BJ (cell line): ENCODE results near the gene GIPR. TPM values are rescaled to one million over a fixed set of nuclear protein-coding genes. Genes with fewer than 3 reads are reported as not detected.

Experiments
- CTCF ChIA-PET: fragments of 350-600 bp; formaldehyde crosslinking; extraction: SDS; loops from one replicate; lab custom pipeline; 2021; ENCODE audit warnings: antibody characterized with exemption, inconsistent platforms; lab: Yijun Ruan, JAX
- POLR2A ChIA-PET: fragments of 300-600 bp; sonication (Branson Sonifier 250); formaldehyde crosslinking; extraction: SDS; loops from one replicate; lab custom pipeline; 2021; ENCODE audit warnings: antibody characterized with exemption; lab: Charles Lee
- DNase-seq: peaks from one replicate; pipeline ENCODE4 v3.0.0-alpha.2; 2011; ENCODE audit warnings: low read depth
- H3K27me3 ChIP-seq: 2 replicates; pipeline ENCODE4 v1.6.0; 2011; ENCODE audit warnings: low read length; ENCODE audit not compliant: control insufficient read depth, insufficient read depth
- H3K36me3 ChIP-seq: 2 replicates; pipeline ENCODE4 v1.5.1; 2011; ENCODE audit warnings: low read length; ENCODE audit not compliant: control insufficient read depth, insufficient read depth
- H3K4me3 ChIP-seq: 2 replicates; pipeline ENCODE4 v1.5.1; 2011; ENCODE audit warnings: low read depth, mild to moderate bottlenecking, control low read depth, low read length
- CTCF ChIP-seq: IDR thresholded peaks from 2 replicates; pipeline ENCODE4 v1.5.1; 2011; ENCODE audit warnings: low read depth, mild to moderate bottlenecking, control low read depth, inconsistent platforms, low read length, moderate library complexity; ENCODE audit not compliant: insufficient read depth
- polyA plus RNA-seq: library from polyadenylated mRNA; depleted of rRNA; stranded (reverse); fragments of >200 nt; gene quantifications from 2 replicates; pipeline ENCODE4 v1.2.3, GENCODE V29; 2011

GIPR gene
- polyA plus RNA-seq, 1 experiment: 1.1 TPM

GRCh38 chr19:45646345-45646698 lies 21.7 kb upstream of the GIPR start:
- Histone ChIP-seq H3K27me3 (no peaks in the 10 kb centered on the region; the same call in 1 of the 2 replicates), H3K4me3 (peak overlapping the region; percentile 37), H3K36me3 (no peaks in the 10 kb centered on the region)
- no peak for DNase-seq
- POLR2A ChIA-PET: interaction anchor here (0.5 to 0.6 kb wide), 2 partner anchors 138 to 168 kb away, joined by 3 to 6 read pairs; no protein-coding TSS in a partner anchor
- no peak for TF ChIP-seq CTCF
- CTCF ChIA-PET: interaction anchor here (1.3 to 5.8 kb wide), 5 partner anchors 31 to 207 kb away, joined by 3 to 99 read pairs (median 8); partner anchors contain the start of gene GPR4

DNA sequence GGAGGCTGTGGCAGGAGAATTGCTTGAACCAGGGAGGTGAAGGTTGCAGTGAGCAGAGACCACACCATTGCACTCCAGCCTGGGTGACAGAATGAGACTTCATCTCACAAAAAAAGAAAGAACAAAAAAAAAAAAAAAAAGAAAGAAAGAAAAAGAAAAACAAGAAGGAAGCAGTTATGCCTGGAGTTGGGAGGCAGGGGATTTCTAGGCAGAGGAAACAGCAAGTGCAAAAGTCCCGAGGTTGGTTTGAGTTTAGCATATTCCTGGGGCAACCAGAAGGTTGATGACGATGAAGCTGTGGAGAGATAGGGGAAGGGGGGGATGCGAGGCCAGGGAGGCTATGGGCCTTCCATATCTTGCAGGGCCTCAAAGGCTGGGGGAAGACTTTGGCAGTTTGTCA lies 17.3 kb upstream of the GIPR start:
- Histone ChIP-seq H3K4me3 (no peak overlapping the region), H3K36me3 (no peaks in the 10 kb centered on the region), H3K27me3 (no peaks in the 10 kb centered on the region; the same call in 1 of the 2 replicates)
- ChIA-PET POLR2A (no interaction called here), CTCF (interaction anchor here (0.6 to 1.2 kb wide), 3 partner anchors 9 to 56 kb away, joined by 3 to 4 read pairs (median 3); no protein-coding TSS in a partner anchor)
- DNase-seq: no peak
- TF ChIP-seq CTCF: no peak

DNA sequence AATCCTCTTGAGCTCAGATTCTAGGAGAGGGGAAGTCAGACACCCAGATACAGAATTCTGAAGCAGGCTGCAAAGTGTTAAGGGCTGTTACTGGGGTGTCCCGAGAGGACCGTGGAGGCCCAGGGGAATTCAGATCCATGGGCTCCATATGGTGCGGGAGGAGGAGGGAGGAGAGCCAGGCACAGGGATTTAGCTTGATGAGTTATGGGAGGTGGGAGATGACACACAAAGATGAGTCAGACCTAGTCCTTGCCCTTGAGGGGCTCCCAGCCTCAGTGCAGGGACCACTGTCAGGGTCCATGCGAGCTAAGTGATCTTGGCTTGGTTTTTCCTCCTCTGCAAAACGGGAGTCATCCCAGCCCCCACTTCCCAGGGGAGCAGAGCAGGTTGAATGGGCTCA lies 14.4 kb upstream of the GIPR start:
- DNase-seq: no peak
- TF ChIP-seq CTCF: no peak
- ChIA-PET POLR2A (no interaction called here), CTCF (interaction anchor here (1.6 kb wide), 1 partner anchor 12 kb away, joined by 5 read pairs; no protein-coding TSS in a partner anchor)
- Histone ChIP-seq H3K4me3 (no peak overlapping the region), H3K27me3 (no peaks in the 10 kb centered on the region; the same call in 1 of the 2 replicates), H3K36me3 (no peaks in the 10 kb centered on the region)

- Histone ChIP-seq H3K4me3 (no peak overlapping the region), H3K27me3 (peaks cover 3% of the 10 kb centered on the region; the same call in 1 of the 2 replicates), H3K36me3 (no peaks in the 10 kb centered on the region)
- no peak for TF ChIP-seq CTCF
- POLR2A ChIA-PET: no interaction called here
- CTCF ChIA-PET: no interaction called here
- DNase-seq: no peak
Measured at GRCh38 chr19:45655073-45655472, 12.9 kb upstream of the GIPR start.

- no peak for DNase-seq
- Histone ChIP-seq H3K36me3 (no peaks in the 10 kb centered on the region), H3K27me3 (peaks cover 8% of the 10 kb centered on the region), H3K4me3 (no peak overlapping the region)
- TF ChIP-seq CTCF: no peak
- ChIA-PET CTCF (interaction anchor here (0.7 to 1.5 kb wide), 2 partner anchors 8 to 15 kb away, joined by 3 to 5 read pairs; no protein-coding TSS in a partner anchor), POLR2A (no interaction called here)
Measured at GRCh38 chr19:45657520-45658167, 10.4 kb upstream of the GIPR start.
